Testis (tissue), 3 donors: Measurements from ENCODE around the gene DVL1. TPM values are rescaled to one million over a fixed set of nuclear protein-coding genes. Genes with fewer than 3 reads are reported as not detected.
A peak's percentile ranks its signal among the peaks of the same experiment; 100 is the strongest.

Experiments
- DNase-seq: peaks from one replicate; pipeline ENCODE4 v3.0.0-alpha.2; 2019
- H3K27ac ChIP-seq, 2 donors: fragments of 200-600 bp; sonication (generic); one replicate each; pipeline ENCODE4 v1.5.1; 2019
- H3K27me3 ChIP-seq: fragments of 200-600 bp; sonication (generic); one replicate; pipeline ENCODE4 v1.5.1; 2019
- H3K36me3 ChIP-seq: fragments of 200-600 bp; sonication (generic); one replicate; pipeline ENCODE4 v1.5.1; 2017; ENCODE audit warnings: low read depth; ENCODE audit errors: missing control alignments
- H3K4me1 ChIP-seq: fragments of 200-600 bp; sonication (generic); one replicate; pipeline ENCODE4 v1.5.1; 2019
- H3K4me3 ChIP-seq, 2 donors: fragments of 200-600 bp; sonication (generic); one replicate each; pipeline ENCODE4 v1.5.1; 2017 to 2019
- H3K9me3 ChIP-seq: fragments of 200-600 bp; sonication (generic); one replicate; pipeline ENCODE4 v1.5.1; 2017
- CTCF ChIP-seq, 3 experiments: fragments of 450-650 bp in 2 of 3; fragments of 200-600 bp in 1 of 3; sonication (generic) in 1 of 3; IDR thresholded peaks; one replicate each; pipeline ENCODE4 v1.5.1; 2016 to 2019; ENCODE audit warnings: antibody characterized with exemption in 3 of 3, mild to moderate bottlenecking in 2 of 3, moderate library complexity in 1 of 3
- POLR2A ChIP-seq: fragments of 450-650 bp; IDR thresholded peaks from one replicate; pipeline ENCODE4 v1.6.1; 2017; ENCODE audit warnings: antibody characterized with exemption, mild to moderate bottlenecking, moderate library complexity
- WGBS, 2 donors: methylation state at CpG; one replicate each; pipeline ENCODE4 v1.1.5; 2018; 5-methylcytosine and 5-hydroxymethylcytosine counted together
- intact Hi-C: fragments of 100-400 bp; cut with DNase I; formaldehyde crosslinking; loops from one replicate; pipeline ENCODE4 v1.15.1; 2023; ENCODE audit warnings: low total_unique reads
- polyA plus RNA-seq: library from polyadenylated mRNA; stranded (reverse); fragments of 350-450 nt; fragmentation: Illumina TruSeq; extraction: RNeasy Lipid Tissue Mini Kit (QIAGEN cat#74804); gene quantifications from one replicate; pipeline ENCODE4 v1.2.3, GENCODE V29; 2014; ENCODE audit warnings: low read depth, low replicate concordance; ENCODE audit not compliant: insufficient read depth
- total RNA-seq, 2 donors: library from RNA; depleted of rRNA; stranded (reverse); fragments of >200 nt; gene quantifications; one replicate each; pipeline ENCODE4 v1.2.3, GENCODE V29; 2016

The DVL1 gene
- total and polyA plus RNA-seq, 3 donors from 2014 or later = 65.8 to 183 (median 169) TPM

DNA sequence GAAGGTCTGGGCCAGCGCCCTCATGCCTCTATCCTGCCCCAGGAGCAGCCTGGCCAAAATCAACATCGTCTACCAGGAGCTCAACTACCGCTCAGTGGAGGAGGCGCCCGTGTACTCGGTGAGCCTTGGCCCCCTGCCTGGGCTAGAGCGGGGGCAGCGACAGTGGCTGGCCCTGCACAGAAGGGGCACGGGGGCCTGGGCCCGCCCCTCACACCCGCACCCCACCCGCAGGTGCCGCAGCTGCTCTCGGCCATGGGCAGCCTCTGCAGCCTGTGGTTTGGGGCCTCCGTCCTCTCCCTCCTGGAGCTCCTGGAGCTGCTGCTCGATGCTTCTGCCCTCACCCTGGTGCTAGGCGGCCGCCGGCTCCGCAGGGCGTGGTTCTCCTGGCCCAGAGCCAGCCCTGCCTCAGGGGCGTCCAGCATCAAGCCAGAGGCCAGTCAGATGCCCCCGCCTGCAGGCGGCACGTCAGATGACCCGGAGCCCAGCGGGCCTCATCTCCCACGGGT is 58.1 kb downstream of the DVL1 start:
- DNase-seq = no peak

GRCh38 chr1:1290238-1290731 is 58.9 kb downstream of the DVL1 start:
- intact Hi-C loops = no loop called here
- Histone ChIP-seq H3K36me3 (no peaks in the 10 kb centered on the region), H3K4me1 (peaks cover 11% of the 10 kb centered on the region), H3K27me3 (no peaks in the 10 kb centered on the region), H3K9me3 (no peaks in the 10 kb centered on the region), H3K27ac (no peak overlapping the region), H3K4me3 (no peak overlapping the region)
- TF ChIP-seq POLR2A (no peak), CTCF (IDR thresholded peaks at IDR 0.05) (peak; percentile 42 to 44 (median 43))
- peak; percentile 69 for DNase-seq
- WGBS, 2 donors = 77 to 100% methylated on average over 4 to 15 of the region's 15 CpGs

More for the DNA sequence above, 58.1 kb downstream of the DVL1 start:
- no peaks in the 10 kb centered on the region for H3K27me3 ChIP-seq
- no peak overlapping the region for H3K27ac ChIP-seq
- WGBS, 2 donors = 36 to 62% methylated on average over 14 to 28 of the region's 28 CpGs
- H3K36me3 ChIP-seq = no peaks in the 10 kb centered on the region
- H3K9me3 ChIP-seq = no peaks in the 10 kb centered on the region
- no peak overlapping the region for H3K4me3 ChIP-seq
- peaks cover 11% of the 10 kb centered on the region for H3K4me1 ChIP-seq
- TF ChIP-seq CTCF (IDR thresholded peaks at IDR 0.05) (no peak), POLR2A (no peak)
- intact Hi-C loops = no loop called here

- intact Hi-C loops = no loop called here
- WGBS, 2 donors = 85 to 90% methylated on average over 10 to 45 of the region's 46 CpGs
- peaks cover 11% of the 10 kb centered on the region for H3K4me1 ChIP-seq
- no peaks in the 10 kb centered on the region for H3K36me3 ChIP-seq
- H3K9me3 ChIP-seq = no peaks in the 10 kb centered on the region
- TF ChIP-seq POLR2A (no peak), CTCF (IDR thresholded peaks at IDR 0.05) (no peak)
- H3K4me3 ChIP-seq = no peak overlapping the region
- no peak overlapping the region for H3K27ac ChIP-seq
- H3K27me3 ChIP-seq = no peaks in the 10 kb centered on the region
- no peak for DNase-seq
Observed at GRCh38 chr1:1287288-1288110, 61.7 kb downstream of the DVL1 start.

GRCh38 chr1:1286313-1287261 is 62.6 kb downstream of the DVL1 start:
- H3K27ac ChIP-seq = no peak overlapping the region
- intact Hi-C loops = no loop called here
- TF ChIP-seq POLR2A (no peak), CTCF (IDR thresholded peaks at IDR 0.05) (no peak)
- H3K36me3 ChIP-seq = no peaks in the 10 kb centered on the region
- H3K4me1 ChIP-seq = peaks cover 18% of the 10 kb centered on the region
- H3K27me3 ChIP-seq = no peaks in the 10 kb centered on the region
- no peak overlapping the region for H3K4me3 ChIP-seq
- DNase-seq = no peak
- H3K9me3 ChIP-seq = no peaks in the 10 kb centered on the region
- 73 to 93% methylated on average over 3 to 49 of the region's 50 CpGs for WGBS, 2 donors
